Sigmoid colon (tissue), 4 donors: ENCODE measurements around the gene SMURF2.

Experiments used
- EP300 ChIP-seq, 4 donors: sonication (generic); formaldehyde crosslinking; IDR thresholded peaks; one replicate each; pipeline ENCODE4 v1.6.1; 2017; ENCODE audit warnings: antibody characterized with exemption in 4 of 4
- POLR2A ChIP-seq, 2 donors: fragments of 450-650 bp; IDR thresholded peaks; one replicate each; pipeline ENCODE4 v1.6.1; 2016; ENCODE audit warnings: antibody characterized with exemption in 2 of 2, mild to moderate bottlenecking in 2 of 2, moderate library complexity in 2 of 2
- POLR2AphosphoS5 ChIP-seq, 4 donors: sonication (generic); formaldehyde crosslinking; IDR thresholded peaks; one replicate each; pipeline ENCODE4 v1.6.1; 2017; ENCODE audit warnings: antibody characterized with exemption in 4 of 4
- TF ChIP-seq, protein P1 (sequence below), 4 experiments: fragments of 450-650 bp in 3 of 4; fragments of 200-600 bp in 1 of 4; IDR thresholded peaks; one replicate each; pipeline ENCODE4 v1.5.1; 2016 to 2019; ENCODE audit warnings: antibody characterized with exemption in 4 of 4, mild to moderate bottlenecking in 3 of 4, moderate library complexity in 2 of 4

DNA sequence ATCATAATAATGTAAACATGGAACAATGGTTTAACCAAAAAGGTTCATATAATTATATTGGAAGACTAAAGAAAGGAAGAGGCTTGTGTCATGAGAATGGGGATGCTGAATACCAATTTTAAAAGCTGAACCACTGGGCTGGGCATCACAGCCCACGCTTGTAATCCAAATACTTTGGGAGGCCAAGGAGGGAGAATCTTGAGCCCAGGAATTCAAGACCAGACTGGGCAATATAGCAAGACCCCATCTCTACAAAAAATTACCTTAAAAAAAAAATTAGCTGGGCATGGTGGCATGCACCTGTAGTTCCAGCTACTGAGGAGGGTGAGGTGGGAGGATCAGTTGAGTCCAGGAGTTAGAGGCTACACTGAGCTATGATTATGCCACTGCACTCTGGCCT is 65.1 kb downstream of the SMURF2 start:
- TF ChIP-seq, protein P1, sequence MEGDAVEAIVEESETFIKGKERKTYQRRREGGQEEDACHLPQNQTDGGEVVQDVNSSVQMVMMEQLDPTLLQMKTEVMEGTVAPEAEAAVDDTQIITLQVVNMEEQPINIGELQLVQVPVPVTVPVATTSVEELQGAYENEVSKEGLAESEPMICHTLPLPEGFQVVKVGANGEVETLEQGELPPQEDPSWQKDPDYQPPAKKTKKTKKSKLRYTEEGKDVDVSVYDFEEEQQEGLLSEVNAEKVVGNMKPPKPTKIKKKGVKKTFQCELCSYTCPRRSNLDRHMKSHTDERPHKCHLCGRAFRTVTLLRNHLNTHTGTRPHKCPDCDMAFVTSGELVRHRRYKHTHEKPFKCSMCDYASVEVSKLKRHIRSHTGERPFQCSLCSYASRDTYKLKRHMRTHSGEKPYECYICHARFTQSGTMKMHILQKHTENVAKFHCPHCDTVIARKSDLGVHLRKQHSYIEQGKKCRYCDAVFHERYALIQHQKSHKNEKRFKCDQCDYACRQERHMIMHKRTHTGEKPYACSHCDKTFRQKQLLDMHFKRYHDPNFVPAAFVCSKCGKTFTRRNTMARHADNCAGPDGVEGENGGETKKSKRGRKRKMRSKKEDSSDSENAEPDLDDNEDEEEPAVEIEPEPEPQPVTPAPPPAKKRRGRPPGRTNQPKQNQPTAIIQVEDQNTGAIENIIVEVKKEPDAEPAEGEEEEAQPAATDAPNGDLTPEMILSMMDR (IDR thresholded peaks at IDR 0.05): no peak
- TF ChIP-seq POLR2A (IDR thresholded peaks at IDR 0.05): no peak
- TF ChIP-seq EP300 (IDR thresholded peaks at IDR 0.05): no peak
- no peak for TF ChIP-seq POLR2AphosphoS5 (IDR thresholded peaks at IDR 0.05)
